Cardiac septum (tissue), 1 donor: ENCODE data around the gene NFAM1. TPM values are rescaled to one million over a fixed set of nuclear protein-coding genes. Genes with fewer than 3 reads are reported as not detected.

Experiments
- DNase-seq: peaks from one replicate; pipeline ENCODE4 v3.0.0-alpha.2; 2020; ENCODE audit warnings: low spot score
- intact Hi-C: fragments of 100-400 bp; cut with DNase I; formaldehyde crosslinking; loops from one replicate; pipeline ENCODE4 v1.14.0; 2022
- total RNA-seq: library from RNA; stranded (reverse); fragmentation: NEBNext Ultra II Directional; extraction: Animal tissue kit (Norgen Biotek cat#: 25700); gene quantifications from one replicate; pipeline ENCODE4 v1.2.1, GENCODE V29; 2021
- donor health status: DM: no; HTN: no; CAD: no.

The NFAM1 gene
- total RNA-seq, 1 donor from 2014 or later, result 1.5 TPM

DNA sequence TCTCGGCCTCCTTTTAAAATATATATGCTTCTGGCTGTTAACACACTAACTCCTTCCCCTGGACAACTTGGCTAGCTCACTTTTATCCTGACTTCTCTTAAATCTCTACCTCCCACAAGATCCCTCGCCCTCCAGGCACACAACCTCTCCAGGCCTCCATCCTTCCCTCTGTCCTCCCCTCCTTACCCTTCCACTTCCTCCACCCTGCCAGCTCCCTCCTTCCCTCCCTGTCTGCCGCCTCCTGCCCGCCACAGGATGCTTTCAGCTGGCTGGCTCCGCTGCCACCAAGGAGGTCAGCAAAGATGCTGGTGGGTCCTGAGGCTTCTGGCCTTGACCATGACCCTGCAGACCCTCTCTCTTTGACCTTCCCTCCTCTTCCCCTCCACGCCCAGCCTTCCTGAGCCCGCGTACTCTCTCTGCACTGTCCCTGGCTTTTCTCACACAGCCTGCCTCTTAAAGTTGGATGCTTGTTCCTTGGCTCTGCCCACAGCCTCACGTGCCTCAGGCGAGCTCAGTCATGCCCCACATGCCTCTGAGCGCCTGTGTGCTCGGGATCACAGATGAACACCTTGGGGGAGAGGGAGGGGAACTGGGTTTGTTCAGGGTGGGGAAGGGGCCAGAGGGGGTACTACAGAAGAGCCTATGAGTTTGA, 6.7 kb downstream of the NFAM1 start:
- DNase-seq, result no peak
- intact Hi-C loops, result no loop called here

DNA sequence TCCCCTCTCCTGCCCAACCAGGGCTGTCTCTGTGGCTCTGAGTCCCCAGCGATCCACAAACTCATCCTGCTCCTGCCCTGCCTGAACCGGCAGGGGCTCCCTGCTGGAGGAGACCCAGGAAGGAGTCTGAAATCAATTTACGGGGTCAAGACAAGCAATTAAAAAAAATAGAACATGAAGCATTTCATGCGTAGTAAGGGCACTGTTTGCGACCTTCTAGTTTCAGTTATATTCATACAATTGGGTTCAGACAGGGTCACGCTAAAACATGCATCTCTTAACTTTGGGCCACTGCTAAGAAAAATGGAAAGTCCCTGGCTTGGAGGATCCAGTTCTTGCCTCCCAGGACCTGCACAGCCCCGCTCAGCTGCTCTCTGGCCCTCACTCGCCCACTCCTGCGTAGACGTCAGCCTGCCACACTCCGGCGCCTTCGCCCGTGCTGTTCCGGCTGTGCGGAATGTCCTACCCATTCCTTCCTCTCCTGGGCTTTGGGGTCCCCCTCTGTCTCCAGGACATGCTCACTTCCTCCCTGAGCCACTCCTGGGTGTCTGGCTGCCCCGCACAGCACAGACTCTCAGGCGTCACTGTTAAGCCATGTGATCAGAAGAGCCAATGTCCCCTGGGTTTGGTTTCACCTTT, 12.8 kb downstream of the NFAM1 start:
- intact Hi-C loops, result no loop called here
- no peak for DNase-seq

DNA sequence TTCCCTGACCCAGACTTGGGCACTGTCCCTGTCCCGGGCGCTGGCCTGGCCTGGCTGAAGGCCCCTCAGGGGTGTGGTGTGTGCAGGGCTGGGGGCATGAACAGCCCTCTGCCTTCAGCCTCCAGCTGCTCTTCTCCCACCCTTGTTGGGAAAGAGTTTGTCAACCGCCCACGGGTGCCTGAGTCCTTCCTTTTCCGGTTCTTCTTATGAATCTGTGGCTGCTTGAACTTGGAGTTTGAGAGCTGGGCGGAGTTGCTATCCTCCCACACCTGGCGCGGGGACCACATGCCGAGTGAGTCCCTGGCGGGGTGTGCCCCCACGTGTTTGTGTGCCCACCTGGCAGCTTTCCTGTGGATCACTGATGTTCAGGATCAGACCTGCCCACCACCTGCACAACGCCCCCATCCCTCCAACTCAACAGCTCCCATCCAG, 13.4 kb downstream of the NFAM1 start:
- intact Hi-C loops, result no loop called here
- no peak for DNase-seq

DNA sequence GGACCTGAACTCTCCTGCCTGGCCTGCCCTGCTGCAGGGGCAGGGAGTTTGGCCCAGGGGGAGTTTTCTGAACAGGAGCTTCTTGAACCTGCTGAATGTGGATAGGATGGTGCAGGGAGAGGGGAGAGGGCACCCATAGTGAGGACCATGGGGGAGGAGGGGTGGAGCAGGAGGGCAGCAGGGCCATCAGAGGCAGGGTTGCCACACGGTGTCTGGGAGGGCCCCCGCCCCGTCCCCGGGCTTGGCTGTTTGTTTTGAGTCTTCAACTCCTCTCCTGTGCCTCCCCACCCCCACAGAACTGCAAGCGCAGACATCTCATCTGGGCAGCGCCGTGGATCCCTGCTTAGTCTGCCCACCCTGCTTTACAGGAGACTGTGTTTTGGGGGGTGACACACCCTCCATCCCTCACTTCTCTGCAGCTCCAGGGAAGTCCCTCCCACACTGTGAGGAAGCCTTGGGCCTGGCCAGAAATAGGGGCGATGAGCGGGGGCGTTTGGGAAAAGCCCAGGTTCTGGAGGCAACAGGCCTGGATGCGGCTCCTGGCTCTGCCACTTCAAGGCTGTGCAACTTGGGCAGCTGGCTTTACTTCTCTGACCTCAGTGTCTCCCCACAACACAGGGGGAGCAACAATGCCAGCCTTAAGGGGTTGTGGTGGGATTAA, 14.4 kb downstream of the NFAM1 start:
- DNase-seq, result no peak
- intact Hi-C loops, result no loop called here

DNA sequence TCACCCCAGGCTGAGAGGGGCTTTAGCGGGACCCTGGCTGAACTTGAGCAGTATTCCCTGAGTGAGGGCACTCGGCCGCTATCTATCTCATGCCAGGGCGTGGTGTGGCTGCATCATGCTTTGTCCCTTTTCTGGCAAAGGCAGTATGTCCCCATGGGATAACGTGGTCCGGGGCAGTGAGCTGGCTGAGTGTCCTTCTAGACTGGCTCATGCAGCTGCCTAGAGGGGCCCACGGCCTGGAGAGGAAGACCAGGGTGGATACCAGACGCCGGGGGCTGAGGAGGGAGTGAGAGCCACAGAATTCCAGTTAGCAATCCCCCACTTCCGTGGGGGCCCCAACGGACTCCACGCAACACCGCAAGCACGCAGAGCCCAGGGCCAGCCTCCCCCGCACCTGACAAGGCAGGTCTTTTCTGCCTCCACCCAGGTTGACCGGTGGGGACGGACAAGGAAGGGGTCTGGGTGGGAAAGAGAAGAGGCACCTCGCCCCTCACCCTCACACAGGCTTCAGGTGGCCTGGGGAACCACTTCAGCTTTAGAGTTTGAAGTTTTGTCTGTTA, 15.5 kb downstream of the NFAM1 start:
- intact Hi-C loops, result no loop called here
- DNase-seq, result no peak

DNA sequence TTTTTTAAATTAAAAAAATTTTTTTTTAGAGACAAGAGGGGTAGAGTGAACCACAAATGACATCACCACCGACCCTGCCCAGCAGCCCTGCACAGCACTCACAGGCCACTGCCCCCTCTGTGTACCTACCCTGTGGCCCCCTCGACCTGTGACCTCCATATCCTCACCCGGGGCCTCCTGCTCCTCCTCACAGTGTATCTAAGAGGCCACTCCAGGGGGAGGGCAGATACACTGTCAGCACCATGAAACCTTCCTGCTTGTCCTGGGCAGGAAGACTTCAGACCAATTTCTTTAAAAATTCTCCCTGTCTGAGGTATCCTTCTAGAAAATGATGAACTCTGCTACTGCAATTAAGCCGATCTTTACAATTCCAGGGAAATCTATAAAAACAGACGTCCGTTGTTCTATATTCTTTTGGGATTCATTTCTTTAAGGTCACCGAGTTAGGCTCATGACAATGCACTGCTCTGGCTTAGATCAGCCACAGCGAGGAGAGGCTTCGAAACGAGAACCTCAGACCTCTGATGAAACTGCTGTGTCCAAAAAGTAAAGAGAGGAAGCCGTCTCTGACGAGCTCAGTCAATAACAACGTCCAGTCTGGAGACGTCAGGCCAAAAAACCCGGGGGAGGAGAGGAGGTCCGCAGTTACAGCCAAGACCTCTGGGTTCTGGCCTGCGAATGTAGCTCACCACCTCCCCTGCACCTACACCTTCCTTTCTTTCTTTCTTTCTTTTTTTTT, 17.5 kb downstream of the NFAM1 start:
- no peak for DNase-seq
- intact Hi-C loops, result no loop called here

DNA sequence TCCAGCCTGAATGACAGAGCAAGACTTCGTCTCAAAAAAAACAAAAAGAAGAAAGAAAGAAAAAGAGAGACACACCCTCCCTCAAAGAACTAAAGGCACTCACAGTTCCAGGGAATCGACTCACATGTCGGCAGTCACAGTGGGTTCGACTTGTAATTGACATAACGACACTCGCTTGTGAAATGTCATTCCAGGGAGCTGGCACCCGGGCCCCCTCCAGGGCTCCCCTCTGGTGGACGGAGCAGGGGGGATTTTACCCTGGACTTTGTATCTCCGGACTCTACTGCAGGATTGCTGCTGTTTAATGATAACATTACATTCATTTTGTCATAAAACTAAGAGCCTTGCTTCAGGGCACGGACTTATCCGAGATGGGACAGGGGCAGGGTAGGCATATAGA, 18.2 kb downstream of the NFAM1 start:
- DNase-seq, result no peak
- intact Hi-C loops, result no loop called here

DNA sequence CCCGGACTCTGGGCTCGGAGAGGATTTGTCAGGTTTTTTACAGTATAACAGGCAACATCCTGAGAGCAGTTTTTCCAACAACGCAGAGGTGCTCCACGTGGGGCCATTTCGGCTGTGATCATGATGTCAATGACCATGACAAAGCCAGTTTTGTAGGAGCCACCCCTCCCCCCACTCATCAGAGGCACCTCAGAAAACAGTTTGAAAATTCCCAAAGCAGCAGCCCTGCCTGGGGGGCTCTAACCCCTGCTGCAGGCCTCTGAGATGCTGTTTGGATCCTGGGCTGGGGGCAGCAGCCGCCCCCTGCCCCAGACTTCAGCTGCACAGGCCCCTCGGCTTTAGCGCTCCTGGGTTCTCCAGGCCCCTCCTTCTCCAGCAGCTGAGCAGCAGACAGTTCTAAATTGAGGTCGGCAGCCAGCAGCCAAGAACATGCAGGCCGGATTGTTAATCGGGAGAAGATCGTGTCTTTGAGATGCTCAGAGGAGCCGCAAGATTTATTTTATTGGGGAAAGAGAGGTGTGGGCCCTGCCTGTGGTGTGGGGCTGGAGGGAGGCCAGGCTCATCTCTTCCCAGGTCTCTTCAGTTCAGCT, 19.4 kb downstream of the NFAM1 start:
- DNase-seq, result no peak
- intact Hi-C loops, result no loop called here

DNA sequence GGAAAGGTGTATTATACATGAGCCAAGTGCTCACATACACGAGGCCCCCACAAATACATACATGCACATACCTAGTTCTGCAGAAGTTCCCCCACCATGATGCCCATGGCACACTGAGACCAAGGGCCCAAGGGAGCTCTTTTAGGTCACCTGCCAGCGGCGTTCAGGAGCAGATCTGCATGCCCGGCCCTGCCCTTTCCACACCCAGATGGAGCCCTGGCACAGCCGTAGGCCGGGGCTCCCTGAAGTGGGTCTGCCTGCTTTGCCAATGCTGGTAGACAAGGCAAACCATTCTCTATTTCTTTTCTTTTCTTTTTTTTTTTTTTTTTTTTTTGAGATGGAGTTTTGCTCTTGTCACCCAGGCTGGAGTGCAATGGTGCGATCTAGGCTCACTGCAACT, 21.5 kb downstream of the NFAM1 start:
- intact Hi-C loops, result no loop called here
- DNase-seq, result no peak

DNA sequence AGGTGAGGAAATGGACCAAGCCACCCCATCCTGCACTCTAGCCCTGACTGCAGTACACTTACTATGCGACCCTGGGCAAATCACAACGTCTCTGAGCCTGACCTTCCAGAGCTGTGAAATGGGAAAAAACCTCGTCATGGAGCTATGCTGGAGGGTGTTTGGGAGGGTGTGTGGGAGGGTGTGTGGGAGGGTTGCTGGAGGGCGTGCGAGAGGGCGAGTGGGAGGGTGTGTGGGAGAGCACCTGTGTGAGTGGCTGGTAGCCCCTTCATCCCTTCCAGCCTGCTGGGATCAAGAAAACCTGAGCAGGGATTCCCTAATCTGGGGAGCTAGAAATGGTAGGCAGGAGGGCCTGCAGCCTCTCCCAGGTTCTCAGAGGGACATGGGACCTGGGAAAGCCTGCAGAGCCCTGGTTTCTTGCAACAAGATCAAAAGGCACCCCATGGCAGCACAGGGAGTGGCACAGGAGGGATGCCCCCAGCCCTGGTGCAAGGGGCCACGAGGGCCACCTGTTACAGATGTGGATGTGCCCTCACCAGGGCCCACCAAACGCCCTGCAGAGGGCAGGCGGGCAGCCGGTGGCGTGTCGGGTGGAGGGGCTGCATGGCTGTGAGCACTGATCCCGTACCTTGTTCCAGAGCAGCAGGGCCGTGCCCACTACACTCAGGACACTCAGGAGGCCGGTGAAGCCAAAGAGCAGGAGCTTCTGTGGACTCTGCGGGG, 23.2 kb downstream of the NFAM1 start:
- intact Hi-C loops, result no loop called here
- no peak for DNase-seq

DNA sequence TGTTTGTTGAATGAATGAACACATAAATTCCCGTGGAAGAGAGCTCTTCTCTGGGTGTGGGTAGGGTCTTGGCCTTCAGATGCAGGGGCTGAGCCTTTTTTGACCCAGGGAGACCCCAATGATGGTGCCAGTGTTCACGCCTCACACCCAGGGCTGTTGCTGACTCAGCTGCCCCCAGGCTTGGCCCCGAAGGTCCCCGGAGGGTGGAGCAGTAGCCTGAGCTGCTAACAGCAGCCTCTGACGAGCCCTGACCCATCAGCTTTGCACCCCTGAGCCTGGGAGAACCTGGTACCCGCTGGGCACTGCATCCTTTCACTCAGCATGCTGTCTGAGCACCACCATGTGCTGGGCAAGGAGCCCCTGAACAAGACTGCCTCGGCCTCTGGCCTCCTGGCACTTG, 23.9 kb downstream of the NFAM1 start:
- DNase-seq, result no peak
- intact Hi-C loops, result no loop called here

DNA sequence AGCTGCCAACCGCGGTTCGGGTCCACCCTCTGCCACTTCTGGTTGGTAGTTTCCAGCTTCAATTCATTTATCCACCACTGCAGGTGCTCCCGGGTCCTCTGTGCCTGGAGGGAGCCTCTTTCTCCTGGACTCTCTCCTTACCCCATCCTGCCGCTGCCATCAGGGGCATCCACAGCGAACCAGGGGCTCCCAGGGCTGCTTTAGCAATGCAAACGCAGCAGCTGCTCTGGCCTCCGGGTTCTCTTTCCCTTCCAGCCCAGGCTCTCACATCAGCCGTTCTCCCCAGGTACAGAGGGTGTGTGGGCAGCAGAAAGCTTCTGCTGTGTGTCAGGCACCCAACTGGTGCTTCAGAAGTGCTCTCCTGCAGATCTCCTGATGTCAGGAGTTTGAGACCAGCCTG, 27.9 kb downstream of the NFAM1 start:
- DNase-seq, result no peak
- intact Hi-C loops, result no loop called here

DNA sequence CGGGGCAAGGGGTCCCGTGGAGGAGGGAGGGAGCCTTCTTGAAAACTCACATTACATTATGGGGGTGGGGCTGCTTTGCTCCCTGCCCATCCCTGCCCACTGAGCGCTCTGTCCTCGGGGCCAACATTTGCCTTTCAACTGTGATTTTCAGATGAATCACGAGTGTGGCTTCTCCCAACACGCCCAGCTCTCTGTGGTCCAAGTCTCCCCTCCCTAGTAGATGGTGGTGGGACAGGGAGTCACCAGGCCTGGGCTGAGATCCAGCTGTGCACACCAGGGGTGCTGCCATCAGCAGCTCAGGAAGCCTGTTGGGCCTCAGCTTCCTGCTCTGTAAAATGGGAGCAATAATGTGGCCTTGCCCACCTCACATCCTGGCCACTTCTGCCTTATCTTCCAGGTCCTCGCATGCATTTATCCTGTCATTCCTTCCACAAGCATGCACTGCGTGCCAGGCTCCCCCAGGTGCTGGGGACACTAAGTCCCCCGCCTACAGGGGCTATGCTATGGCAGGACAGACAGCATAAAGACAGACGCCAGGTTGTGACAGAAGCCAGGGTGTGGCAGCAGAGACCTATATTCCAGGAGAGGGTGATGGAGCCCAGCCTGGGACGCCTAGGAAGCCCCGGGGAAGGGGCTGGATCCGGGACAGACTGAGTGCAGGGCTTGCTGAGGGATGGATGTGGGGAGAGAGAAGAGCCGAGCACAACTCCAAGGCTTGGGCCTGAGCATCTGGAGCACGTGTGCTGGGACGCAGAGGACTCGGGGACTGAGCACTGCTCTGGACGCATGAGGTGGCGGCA, 30.5 kb downstream of the NFAM1 start:
- no peak for DNase-seq
- intact Hi-C loops, result no loop called here

DNA sequence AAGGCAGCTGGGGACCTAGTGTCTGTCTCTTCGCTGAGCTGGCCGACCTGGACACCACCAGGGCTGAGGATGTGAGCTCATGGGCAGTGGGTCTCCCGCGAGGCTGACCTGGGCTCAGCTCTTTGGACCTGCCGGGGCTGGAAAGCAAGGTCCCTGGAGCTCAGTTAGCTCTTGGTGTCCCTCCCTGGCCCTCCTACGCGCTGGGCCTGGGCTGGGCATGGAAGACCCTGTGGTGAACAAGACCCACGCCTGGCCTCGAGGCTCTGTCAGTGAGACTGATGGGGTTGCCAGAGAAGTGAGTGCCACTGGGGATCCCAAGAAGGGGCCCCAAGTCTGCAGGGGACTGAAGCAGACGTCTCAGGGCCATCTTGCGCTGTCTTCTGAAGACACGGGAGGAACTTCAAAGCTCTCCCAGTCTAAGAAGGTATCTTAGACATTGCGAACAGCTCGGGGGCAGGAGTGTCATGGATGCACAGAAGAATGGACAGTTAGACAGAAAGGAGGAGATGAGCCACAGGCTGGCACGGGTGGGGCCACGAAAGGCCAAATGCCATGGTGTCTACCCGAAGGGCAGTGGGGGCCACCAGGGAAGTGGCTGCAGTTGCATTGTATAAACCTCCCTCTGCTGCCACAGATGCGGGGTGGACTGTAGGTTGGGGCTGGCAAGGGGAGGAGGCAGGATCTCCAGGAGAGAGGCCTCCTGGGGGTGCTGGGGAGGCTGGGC, 31.2 kb downstream of the NFAM1 start:
- DNase-seq, result no peak
- intact Hi-C loops, result no loop called here

DNA sequence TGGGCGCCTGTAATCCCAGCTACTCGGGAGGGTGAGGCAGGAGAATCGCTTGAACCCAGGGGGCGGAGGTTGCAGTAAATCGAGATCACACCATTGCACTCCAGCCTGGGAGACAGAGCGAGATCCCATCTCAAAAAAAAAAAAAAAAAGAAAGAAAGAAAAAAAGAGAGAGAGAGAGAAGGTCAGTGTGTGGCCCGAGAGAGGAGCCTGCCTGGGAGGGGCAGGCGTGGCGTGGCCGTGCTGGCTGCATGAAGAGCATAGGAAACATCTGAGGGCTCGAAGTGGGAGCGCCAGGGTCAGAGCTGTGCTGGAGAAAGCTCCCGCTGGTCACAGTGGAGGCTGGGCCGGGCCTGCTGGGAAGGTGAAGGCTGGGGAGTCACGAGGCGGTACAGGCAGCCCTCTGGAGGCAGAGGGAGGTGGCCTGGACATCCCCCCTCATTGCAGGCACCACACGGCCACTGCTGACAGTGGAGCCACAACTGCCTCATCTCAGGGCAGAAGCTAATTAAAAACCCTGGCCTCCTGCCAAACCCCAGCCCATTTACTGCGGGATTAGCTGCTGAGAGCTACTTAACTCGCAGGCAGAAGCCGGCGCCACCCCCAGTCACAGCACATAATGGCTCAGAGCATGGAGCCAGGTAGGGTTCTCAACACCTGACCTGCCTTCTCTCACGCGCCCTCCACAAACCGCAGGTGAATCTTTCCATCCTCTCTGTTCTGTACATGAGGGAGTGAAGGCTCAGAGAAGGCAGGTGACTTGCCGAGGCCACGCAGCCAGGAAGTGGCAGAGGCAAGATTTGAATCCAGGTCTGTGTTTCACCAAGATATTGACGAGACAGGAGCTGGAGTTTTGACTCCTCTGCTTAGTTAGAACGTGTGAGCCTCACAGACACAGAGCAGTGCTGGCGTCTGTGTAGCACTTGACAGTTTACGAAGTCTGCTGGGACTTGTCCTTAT, 32.6 kb downstream of the NFAM1 start:
- DNase-seq, result no peak
- intact Hi-C loops, result no loop called here

DNA sequence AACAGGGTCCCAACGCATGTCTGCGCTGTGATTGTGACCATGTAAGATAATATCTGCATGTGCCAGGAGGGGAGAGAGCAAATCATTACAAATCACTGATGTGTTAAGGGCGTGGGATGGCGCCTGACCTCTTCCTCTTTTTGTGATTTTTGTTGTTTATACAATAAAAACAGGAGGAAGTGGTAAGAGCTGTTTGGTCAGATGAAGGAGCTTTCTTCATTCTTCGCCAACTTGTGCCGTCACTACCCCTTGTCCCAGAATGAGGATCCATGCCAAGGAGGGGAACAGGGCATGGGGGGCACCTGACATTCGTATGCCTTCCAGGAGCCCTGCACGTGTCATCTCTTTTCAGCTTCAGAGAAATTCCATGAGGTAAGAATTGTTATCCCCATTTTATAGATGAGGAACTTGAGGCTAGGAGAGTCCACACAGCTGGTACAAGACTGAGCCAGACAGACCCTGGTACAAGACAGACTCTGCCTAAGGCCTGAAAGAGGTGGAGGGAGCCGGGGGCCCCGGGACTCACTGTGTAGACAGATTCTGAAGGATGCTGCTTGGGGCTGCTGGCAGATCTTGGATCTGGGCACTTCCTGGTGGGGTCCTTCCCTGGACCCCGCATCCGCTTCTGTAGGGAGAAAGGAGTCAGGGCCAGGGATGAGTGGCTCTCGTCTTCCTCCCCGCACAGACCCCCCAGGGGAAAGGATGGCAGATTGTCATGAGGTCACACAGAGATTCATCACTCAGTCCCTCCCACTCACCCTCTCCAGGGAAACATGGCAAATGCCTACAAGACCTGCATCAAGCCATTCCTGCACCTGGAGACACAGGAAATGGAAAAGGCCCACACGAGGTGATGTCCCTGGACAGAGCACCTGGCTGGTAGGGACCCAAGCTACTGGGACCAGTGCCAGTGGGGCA, 34.6 kb downstream of the NFAM1 start:
- intact Hi-C loops, result no loop called here
- DNase-seq, result peak; percentile 81
